HepG2 (cell line): ENCODE measurements around the gene TRAP1. TPM values are rescaled to one million over a fixed set of nuclear protein-coding genes. Genes with fewer than 3 reads are reported as not detected.

Source experiments
- DMAP1 ChIP-seq: IDR thresholded peaks from 2 replicates; pipeline ENCODE4 v1.6.1; 2016
- DPF2 ChIP-seq: sonication (generic); formaldehyde crosslinking; IDR thresholded peaks from 2 replicates; pipeline ENCODE4 v1.4.0; 2020; ENCODE audit warnings: mild to moderate bottlenecking, low read depth, missing genetic modification reagents, borderline replicate concordance
- ETV6 ChIP-seq: sonication (generic); formaldehyde crosslinking; conservative IDR thresholded peaks from 2 replicates; pipeline ENCODE4 v1.4.0; 2020; ENCODE audit warnings: missing genetic modification reagents
- EZH2 ChIP-seq: conservative IDR thresholded peaks from 2 replicates; pipeline ENCODE4 v1.6.1; 2012; ENCODE audit warnings: mild to moderate bottlenecking, low read depth, low read length, moderate library complexity
- HCFC1 ChIP-seq: fragments of 150-350 bp; IDR thresholded peaks from 2 replicates; pipeline ENCODE4 v1.6.1; 2014; ENCODE audit warnings: low read depth, low read length
- KLF15 ChIP-seq: sonication (generic); formaldehyde crosslinking; IDR thresholded peaks from 2 replicates; pipeline ENCODE4 v1.8.1; 2023; ENCODE audit warnings: borderline replicate concordance, mild to moderate bottlenecking, inconsistent platforms, missing genetic modification reagents, mixed read lengths
- SIN3A ChIP-seq: IDR thresholded peaks from 2 replicates; pipeline ENCODE4 v1.6.1; 2011; ENCODE audit warnings: low read depth, mild to moderate bottlenecking, control low read depth, low read length, borderline replicate concordance
- TBP ChIP-seq: sonication (generic); formaldehyde crosslinking; IDR thresholded peaks from 2 replicates; pipeline ENCODE4 v1.5.0; 2020; ENCODE audit warnings: missing genetic modification reagents
- TBX3 ChIP-seq: fragments of 450-650 bp; IDR thresholded peaks from 2 replicates; pipeline ENCODE4 v1.6.1; 2017; ENCODE audit warnings: antibody characterized with exemption, mild to moderate bottlenecking, inconsistent platforms, borderline replicate concordance
- ZKSCAN8 ChIP-seq: IDR thresholded peaks from 2 replicates; pipeline ENCODE4 v1.6.1; 2016; ENCODE audit warnings: borderline replicate concordance, missing genetic modification reagents, missing compliant biosample characterization
- ZMYM3 ChIP-seq: sonication (generic); formaldehyde crosslinking; IDR thresholded peaks from 2 replicates; pipeline ENCODE4 v1.5.1; 2020; ENCODE audit warnings: mild to moderate bottlenecking, missing genetic modification reagents
- ZNF225 ChIP-seq: sonication (generic); formaldehyde crosslinking; IDR thresholded peaks from 2 replicates; pipeline ENCODE4 v1.4.0; 2020; ENCODE audit warnings: mild to moderate bottlenecking, missing genetic modification reagents
- ZNF253 ChIP-seq: sonication (generic); formaldehyde crosslinking; IDR thresholded peaks from 2 replicates; pipeline ENCODE4 v1.8.0; 2022; ENCODE audit warnings: mild to moderate bottlenecking, missing genetic modification reagents, borderline replicate concordance
- ZNF335 ChIP-seq: sonication (generic); formaldehyde crosslinking; IDR thresholded peaks from 2 replicates; pipeline ENCODE4 v1.4.0; 2020; ENCODE audit warnings: missing genetic modification reagents
- ZNF556 ChIP-seq: sonication (generic); formaldehyde crosslinking; IDR thresholded peaks from 2 replicates; pipeline ENCODE4 v1.4.0; 2020; ENCODE audit warnings: mild to moderate bottlenecking, missing genetic modification reagents, borderline replicate concordance
- ZNF670 ChIP-seq: sonication (generic); formaldehyde crosslinking; IDR thresholded peaks from 2 replicates; pipeline ENCODE4 v1.8.0; 2022; ENCODE audit warnings: mild to moderate bottlenecking, missing genetic modification reagents, borderline replicate concordance
- ZNF703 ChIP-seq: sonication (generic); formaldehyde crosslinking; IDR thresholded peaks from 2 replicates; pipeline ENCODE4 v1.5.1; 2020; ENCODE audit warnings: missing genetic modification reagents, mild to moderate bottlenecking, moderate library complexity, borderline replicate concordance
- ZNF749 ChIP-seq: sonication (generic); formaldehyde crosslinking; IDR thresholded peaks from 2 replicates; pipeline ENCODE4 v1.8.0; 2022; ENCODE audit warnings: mild to moderate bottlenecking, missing genetic modification reagents, moderate library complexity, borderline replicate concordance
- ZNF879 ChIP-seq: sonication (generic); formaldehyde crosslinking; IDR thresholded peaks from 2 replicates; pipeline ENCODE4 v1.8.1; 2023; ENCODE audit warnings: missing genetic modification reagents
- polyA plus RNA-seq, 8 experiments: library from polyadenylated mRNA; depleted of rRNA in 3 of 8; stranded (reverse) in 7 of 8; unstranded in 1 of 8; fragments of >200 nt; fragmentation: Illumina TruSeq in 4 of 8; extraction: Trizol in 4 of 8; gene quantifications; 2 replicates each; pipeline versions ENCODE4 v1.2.1 to v1.2.3, GENCODE V29; 2011 to 2016; ENCODE audit warnings: low read depth in 4 of 8, missing spikeins in 1 of 8, mixed read lengths in 1 of 8; ENCODE audit not compliant: insufficient read depth in 1 of 8
- total RNA-seq, 5 experiments: library from RNA; depleted of rRNA; stranded (reverse); fragments of >200 nt; fragmentation: Illumina TruSeq; extraction: Trizol; gene quantifications; 2 replicates each; pipeline ENCODE4 v1.2.3, GENCODE V29; 2016; ENCODE audit warnings: low read depth in 1 of 5
- TF ChIP-seq, protein P1 (sequence below): sonication (generic); formaldehyde crosslinking; conservative IDR thresholded peaks from 2 replicates; pipeline ENCODE4 v1.4.0; 2020; ENCODE audit warnings: mild to moderate bottlenecking, missing genetic modification reagents, moderate library complexity
- TF ChIP-seq, protein P2 (sequence below): sonication (generic); formaldehyde crosslinking; IDR thresholded peaks from 2 replicates; pipeline ENCODE4 v1.8.0; 2022; ENCODE audit warnings: missing genetic modification reagents, mild to moderate bottlenecking, moderate library complexity, borderline replicate concordance
- TF ChIP-seq, protein P3 (sequence below): sonication (generic); formaldehyde crosslinking; IDR thresholded peaks from 2 replicates; pipeline ENCODE4 v1.8.1; 2023; ENCODE audit warnings: mild to moderate bottlenecking, missing genetic modification reagents
- TF ChIP-seq, protein P4 (sequence below): sonication (generic); formaldehyde crosslinking; IDR thresholded peaks from 2 replicates; pipeline ENCODE4 v1.5.1; 2020; ENCODE audit warnings: mild to moderate bottlenecking, moderate library complexity, missing genetic modification reagents

TRAP1 gene
- total and polyA plus RNA-seq, 2 of the 13 experiments (the other 11 are each of a cell fraction or from before 2014, with no cell fraction given): 127 to 240 TPM

DNA sequence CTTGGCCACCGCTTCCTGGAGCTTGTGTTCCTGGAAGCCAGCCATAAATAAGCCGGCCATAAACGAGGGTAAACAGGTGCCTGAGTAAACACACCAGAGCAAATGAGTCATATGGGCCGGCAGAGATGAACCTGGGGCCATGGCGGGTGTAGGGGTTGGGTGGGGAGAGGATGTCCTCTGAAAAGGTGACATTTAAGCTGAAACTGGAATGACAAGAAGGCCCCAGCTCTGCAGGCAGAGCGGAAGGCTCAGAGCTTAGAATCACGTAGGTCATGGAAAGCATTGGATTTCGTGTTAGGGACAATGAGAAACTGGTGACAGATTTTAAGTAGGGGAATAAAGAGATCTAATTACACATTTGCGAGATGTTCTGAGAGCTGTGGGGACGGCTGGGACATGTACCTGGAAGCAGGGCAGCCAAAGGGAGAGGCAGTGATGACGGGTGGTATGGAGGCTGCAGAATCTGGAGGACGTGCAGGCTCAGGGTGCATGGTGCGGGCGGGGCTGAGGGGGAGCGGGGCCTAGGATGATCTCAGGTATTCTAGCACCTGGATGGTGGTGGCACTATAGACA, 70.9 kb downstream of the TRAP1 start (continued):
- TF ChIP-seq, protein P1, sequence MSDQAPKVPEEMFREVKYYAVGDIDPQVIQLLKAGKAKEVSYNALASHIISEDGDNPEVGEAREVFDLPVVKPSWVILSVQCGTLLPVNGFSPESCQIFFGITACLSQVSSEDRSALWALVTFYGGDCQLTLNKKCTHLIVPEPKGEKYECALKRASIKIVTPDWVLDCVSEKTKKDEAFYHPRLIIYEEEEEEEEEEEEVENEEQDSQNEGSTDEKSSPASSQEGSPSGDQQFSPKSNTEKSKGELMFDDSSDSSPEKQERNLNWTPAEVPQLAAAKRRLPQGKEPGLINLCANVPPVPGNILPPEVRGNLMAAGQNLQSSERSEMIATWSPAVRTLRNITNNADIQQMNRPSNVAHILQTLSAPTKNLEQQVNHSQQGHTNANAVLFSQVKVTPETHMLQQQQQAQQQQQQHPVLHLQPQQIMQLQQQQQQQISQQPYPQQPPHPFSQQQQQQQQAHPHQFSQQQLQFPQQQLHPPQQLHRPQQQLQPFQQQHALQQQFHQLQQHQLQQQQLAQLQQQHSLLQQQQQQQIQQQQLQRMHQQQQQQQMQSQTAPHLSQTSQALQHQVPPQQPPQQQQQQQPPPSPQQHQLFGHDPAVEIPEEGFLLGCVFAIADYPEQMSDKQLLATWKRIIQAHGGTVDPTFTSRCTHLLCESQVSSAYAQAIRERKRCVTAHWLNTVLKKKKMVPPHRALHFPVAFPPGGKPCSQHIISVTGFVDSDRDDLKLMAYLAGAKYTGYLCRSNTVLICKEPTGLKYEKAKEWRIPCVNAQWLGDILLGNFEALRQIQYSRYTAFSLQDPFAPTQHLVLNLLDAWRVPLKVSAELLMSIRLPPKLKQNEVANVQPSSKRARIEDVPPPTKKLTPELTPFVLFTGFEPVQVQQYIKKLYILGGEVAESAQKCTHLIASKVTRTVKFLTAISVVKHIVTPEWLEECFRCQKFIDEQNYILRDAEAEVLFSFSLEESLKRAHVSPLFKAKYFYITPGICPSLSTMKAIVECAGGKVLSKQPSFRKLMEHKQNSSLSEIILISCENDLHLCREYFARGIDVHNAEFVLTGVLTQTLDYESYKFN: peak; percentile 80
- TF ChIP-seq ZNF225: no peak
- no peak for TF ChIP-seq TBP
- TF ChIP-seq, protein P2, sequence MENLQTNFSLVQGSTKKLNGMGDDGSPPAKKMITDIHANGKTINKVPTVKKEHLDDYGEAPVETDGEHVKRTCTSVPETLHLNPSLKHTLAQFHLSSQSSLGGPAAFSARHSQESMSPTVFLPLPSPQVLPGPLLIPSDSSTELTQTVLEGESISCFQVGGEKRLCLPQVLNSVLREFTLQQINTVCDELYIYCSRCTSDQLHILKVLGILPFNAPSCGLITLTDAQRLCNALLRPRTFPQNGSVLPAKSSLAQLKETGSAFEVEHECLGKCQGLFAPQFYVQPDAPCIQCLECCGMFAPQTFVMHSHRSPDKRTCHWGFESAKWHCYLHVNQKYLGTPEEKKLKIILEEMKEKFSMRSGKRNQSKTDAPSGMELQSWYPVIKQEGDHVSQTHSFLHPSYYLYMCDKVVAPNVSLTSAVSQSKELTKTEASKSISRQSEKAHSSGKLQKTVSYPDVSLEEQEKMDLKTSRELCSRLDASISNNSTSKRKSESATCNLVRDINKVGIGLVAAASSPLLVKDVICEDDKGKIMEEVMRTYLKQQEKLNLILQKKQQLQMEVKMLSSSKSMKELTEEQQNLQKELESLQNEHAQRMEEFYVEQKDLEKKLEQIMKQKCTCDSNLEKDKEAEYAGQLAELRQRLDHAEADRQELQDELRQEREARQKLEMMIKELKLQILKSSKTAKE (CRISPR knock-in tag): no peak; the same call in 1 of the 2 replicates
- TF ChIP-seq ZNF335 (CRISPR knock-in tag): no peak
- TF ChIP-seq EZH2: no peak
- TF ChIP-seq KLF15 (CRISPR knock-in tag): no peak
- no peak; the same call in 1 of the 2 replicates for TF ChIP-seq ZNF556 (CRISPR knock-in tag)
- no peak for TF ChIP-seq ZNF703
- TF ChIP-seq, protein P3, sequence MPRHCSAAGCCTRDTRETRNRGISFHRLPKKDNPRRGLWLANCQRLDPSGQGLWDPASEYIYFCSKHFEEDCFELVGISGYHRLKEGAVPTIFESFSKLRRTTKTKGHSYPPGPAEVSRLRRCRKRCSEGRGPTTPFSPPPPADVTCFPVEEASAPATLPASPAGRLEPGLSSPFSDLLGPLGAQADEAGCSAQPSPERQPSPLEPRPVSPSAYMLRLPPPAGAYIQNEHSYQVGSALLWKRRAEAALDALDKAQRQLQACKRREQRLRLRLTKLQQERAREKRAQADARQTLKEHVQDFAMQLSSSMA (CRISPR knock-in tag): no peak
- no peak; the same call in 1 of the 2 replicates for TF ChIP-seq ZMYM3 (CRISPR knock-in tag)
- TF ChIP-seq TBX3: no peak
- no peak for TF ChIP-seq HCFC1
- TF ChIP-seq ZNF253: no peak
- TF ChIP-seq ZNF670 (CRISPR knock-in tag): 0 out of 2 replicates have a peak, but pooled peaks have one; percentile 32
- no peak for TF ChIP-seq ZNF749 (CRISPR knock-in tag)
- TF ChIP-seq DPF2: peak; percentile 66
- TF ChIP-seq SIN3A: no peak
- TF ChIP-seq, protein P4, sequence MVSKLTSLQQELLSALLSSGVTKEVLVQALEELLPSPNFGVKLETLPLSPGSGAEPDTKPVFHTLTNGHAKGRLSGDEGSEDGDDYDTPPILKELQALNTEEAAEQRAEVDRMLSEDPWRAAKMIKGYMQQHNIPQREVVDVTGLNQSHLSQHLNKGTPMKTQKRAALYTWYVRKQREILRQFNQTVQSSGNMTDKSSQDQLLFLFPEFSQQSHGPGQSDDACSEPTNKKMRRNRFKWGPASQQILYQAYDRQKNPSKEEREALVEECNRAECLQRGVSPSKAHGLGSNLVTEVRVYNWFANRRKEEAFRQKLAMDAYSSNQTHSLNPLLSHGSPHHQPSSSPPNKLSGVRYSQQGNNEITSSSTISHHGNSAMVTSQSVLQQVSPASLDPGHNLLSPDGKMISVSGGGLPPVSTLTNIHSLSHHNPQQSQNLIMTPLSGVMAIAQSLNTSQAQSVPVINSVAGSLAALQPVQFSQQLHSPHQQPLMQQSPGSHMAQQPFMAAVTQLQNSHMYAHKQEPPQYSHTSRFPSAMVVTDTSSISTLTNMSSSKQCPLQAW (CRISPR knock-in tag): peak; percentile 74; the same call in 1 of the 2 replicates
- no peak for TF ChIP-seq ZNF879 (CRISPR knock-in tag)
- no peak for TF ChIP-seq ETV6 (CRISPR knock-in tag)
- TF ChIP-seq ZKSCAN8 (CRISPR knock-in tag): no peak
- TF ChIP-seq DMAP1: no peak
